Ramos (cell line): ENCODE data around the gene RBM23.
"Not testable (repeated sequence)": the region's sequence is repeated elsewhere in the genome, so short reads cannot be mapped to it uniquely, and the experiment has no call there.

Experiments
- in situ Hi-C: fragments of 300-500 bp; cut with MboI; formaldehyde crosslinking; loops from one replicate; pipeline ENCODE4 v1.14.3; 2022; ENCODE audit warnings: low sequenced_read_pairs; ENCODE audit not compliant: unreplicated experiment

RBM23 gene

DNA sequence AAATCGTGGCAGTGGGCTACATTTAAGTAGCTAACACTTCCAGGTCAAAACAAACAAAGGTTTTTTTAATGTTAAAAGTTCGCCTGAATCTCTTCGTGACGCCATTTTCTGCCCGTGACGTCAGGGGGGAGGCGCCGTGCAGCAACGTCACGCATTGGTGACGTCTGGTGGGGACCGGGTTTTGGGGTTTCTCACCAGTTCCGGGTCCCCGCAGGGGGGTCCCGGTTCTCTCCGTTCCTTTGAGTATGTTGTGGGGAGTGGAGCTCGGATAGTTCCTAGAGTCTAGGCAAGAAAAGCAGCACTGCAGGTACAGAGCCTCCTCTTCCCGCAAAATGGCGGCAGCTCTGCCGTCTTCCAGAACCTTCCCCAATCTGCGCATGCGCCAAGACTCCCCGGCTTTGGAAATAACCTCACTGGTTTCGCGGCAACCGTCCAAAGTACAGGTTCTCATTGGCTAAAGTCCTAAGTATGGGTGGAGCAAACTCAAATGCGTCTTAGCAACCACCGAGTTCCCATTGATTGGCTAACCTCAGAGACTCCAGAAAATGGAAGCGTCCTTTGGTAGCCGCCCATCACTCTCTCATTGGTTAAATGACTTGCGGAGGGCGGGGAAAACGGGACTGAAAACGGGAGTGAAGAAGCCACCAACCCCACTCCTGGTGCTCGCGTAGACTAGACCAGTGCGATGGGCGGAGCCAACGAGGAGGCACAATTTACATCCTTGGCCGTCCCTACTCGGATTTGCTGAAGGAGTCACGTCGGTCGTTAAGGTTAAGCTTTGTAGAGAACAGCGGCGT, at the start of gene RBM23:
TSS of gene RBM23 (minus strand) at position 346 of the 797 bp plus-strand sequence.
- in situ Hi-C loops, result no loop called here

DNA sequence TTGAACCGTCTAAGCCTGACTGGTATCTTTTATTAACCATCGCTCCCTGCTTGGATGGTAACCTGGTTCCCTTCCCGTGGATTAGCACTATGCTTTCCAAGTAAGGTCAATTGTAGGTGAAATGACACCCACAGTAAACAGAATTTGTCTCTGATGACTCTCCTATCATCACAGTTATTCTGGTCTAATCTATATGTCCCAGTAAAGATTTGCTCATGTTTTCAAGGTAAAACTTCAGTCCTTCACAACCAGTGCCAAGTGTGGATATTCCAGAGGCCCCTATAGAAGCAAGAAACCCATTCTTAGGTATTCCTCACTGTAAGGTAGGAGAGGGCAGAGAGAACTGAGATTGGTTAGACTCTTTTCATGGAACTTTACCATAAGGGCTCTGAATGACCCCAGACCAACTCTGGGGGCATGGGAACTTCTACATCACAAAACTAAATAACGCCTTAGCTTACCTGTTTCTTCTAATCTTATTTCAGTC, 47.9 kb upstream of the RBM23 start:
- in situ Hi-C loops, result no loop called here

DNA sequence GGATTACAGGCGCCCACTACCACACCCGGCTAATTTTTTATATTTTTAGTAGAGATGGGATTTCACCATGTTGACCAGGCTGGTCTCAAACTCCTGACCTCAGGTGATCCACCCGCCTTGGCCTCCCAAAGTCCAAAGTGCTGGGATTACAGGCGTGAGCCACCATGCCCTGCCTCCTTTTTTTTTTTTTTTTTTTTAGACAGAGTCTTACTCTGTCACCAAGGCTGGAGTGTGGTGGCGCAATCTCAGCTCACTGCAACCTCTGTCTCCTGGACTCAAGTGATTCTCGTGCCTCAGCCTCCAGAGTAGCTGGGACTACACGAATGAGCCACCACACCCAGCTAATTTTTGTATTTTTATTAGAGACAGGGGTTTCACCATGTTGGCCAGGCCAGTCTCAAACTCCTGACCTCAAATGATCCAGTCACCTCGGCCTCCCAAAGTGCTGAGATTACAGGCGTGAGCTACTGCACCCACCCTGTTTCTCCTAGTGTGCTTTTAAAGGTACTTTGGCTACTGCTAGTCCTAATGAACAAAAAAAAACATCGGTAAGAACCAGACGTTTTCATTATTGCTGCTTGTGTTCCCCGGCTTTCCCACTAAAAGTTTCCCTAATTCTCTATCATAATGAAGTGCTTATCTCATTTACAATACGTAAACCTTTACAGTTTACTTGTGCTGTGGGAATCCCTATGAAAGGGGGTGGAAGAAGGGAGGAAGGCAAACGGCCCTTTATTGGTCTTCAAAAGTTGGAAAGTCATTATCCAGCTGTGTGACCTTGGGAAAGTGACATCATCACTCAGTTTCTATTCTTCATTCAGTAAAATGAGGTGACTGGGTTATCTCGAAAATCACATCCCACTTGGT, 47.2 kb upstream of the RBM23 start:
- in situ Hi-C loops, result not testable (repeated sequence)

DNA sequence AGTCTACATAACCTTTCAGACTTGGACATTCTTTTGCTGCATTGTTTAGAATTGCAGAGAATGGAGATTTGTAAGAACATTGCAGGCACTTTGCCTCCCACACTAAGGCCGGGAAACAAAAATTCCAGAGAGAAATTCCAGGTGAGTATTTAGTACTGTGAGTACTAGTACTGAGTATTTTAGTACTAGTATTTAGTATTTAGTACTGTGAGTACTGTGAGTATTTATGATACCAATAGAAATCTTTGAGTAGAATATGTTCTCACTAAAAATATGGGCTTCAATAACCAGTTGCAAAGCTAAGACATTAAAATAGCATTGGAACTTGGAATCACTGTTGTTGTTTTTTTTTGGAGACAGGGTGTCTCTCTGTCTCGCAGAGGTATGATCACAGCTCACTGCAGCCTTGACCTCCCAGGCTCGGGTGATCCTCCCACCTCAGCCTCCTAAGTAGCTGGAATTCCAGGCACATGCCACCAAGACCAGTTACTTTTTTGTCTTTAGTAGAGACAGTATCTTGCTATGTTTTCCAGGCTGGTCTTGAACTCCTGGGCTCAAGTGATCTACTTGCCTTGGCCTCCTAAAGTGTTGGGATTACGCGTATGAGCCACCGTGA, 43.2 kb upstream of the RBM23 start:
- in situ Hi-C loops, result no loop called here

DNA sequence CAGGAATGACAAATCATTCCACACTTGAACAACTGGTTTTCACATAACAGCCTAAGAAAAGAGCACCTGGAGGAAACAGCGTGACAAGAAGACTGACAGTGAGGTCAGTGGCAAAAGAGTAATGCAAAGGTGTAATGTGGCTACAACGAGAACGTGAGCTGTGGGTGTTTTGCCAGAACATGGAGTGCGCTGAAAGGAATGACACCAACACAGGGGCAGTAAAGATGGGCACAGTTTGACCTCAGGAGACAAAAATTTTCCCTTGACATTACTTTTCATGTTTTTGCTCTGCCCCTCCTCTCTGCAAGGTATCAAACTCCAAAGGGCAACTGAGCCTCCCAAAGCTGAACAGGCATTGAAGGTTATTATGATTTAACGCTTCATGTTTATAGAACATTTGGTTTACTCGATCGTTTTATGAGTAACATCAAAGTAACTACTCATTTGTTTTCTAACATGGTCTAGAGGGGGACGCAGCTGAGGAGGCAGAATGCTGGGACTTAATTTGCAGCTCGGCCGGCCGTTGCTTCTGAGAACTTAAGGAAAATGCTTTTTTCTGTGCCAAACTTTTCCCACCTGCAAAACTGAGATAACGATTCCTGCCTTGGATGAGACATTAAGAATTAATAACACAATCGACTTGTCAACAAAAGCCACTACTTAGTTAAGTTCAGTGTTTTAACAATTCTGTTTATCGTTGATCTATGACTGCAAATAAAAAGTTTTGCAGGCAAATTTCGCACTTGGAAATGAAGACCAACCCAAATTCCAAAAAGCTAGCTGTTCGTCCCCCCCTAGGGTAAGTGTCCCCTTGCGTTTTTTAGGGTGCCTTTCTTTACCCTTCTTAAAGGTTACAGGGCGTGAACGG, 37.0 kb upstream of the RBM23 start:
- in situ Hi-C loops, result no loop called here

DNA sequence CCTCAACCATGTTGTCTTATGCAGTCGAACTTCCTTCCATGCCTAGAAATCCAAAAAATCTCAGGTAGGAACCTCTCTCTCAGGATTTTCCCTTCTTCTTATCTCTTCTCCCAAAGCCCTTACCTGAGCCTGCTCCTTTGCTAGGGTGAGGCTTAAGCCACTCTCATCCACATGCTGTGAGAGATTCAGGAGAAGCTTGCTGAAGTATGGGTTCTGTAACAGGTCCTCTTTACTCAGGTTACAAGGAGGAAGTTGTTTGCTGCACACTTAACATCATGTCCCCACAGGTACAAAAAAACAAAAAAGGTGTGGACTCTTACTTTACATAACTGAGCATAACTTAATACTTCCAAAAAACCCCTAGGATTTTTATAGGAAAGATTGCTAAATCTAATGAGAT, 33.5 kb upstream of the RBM23 start:
- in situ Hi-C loops, result no loop called here

DNA sequence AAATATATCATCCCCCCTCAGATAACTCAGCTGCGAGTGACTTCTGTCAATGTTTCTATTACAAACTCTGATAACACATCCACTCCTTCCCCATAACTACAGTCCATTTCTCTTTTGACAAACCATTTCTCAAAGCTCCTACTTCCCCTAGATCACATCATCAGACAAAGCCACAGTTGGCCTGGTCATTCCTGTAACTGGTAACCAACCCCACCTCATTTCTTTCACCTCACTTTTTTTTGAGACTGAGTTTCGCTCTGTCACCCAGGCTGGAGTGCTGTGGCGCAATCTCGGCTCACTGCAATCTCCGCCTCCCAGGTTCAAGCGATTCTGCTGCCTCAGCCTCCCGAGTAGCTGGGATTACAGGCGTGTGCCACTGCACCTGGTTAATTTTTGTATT, 32.8 kb upstream of the RBM23 start:
- in situ Hi-C loops, result not testable (repeated sequence)

DNA sequence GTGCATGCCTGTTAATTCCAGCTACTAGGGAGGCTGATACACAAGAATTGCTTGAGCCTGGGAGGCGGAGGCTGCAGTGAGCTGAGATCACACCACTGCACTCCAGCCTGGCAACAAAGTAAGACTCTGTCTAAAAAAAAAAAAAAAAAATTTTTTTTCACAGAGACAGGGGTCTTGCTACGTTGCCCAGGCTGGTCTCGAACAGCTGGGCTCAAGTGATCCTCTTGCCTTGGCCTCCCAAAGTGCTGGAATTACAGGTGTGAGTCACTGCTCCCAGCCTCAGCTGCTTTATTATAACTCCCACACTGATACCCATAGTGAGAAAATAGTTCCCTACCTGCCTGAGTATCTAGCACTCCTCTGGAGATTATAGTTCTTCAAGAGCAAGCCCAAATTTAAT, 26.7 kb upstream of the RBM23 start:
- in situ Hi-C loops, result no loop called here

DNA sequence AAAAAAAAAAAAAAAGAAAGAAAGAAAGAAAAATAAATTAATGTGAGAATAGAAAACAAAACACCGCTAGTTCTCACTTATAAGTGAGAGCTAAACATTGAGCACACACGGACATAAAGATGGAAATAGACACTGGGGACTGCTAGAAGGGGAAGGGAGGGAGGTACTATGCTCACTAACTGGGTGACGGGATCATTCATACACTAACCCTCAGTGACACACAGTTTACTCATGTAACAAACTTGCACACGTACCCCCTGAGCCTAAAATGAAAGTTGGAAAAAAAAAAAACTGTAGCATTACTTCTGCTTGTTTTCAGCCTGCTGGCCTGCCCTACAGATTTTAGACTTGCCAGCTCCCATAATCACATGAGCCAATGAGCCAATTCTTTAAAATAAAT, 20.7 kb upstream of the RBM23 start:
- in situ Hi-C loops, result no loop called here

DNA sequence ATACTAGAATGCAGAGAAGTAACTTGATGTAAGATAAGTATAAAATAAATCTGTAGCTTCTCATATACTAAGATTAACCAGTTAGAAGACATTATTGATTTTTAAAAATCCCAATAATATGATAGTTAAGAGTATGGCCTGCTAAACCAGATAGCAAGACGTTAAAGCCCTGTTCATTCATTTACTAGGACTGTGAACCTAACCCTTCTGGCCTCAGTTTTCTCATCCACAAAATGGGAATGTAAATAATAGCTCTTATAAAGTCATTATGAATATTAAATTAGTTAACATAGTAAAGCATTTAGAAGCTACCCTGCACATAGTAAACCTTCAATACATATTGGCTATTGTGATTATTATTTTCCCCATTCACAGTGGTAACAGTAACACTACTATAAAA, 16.2 kb upstream of the RBM23 start:
- in situ Hi-C loops, result no loop called here

DNA sequence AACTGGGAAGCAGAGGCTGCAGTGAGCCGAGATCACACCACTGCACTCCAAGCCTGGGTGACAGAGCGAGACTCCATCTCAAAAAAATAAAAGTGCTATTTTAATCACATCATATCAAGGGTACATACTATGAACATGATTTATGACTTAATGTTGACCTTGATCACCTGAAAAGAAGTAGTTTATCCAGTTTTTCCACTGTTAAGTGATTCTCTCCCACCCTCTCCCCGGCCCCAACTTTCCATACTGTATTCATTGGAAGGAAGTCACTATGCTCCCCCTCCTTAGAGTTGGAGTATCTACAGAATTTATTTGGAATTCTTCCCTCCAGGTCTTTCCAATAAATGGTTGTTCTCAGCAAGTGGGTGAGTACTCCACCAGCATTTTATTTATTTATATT, 13.2 kb upstream of the RBM23 start:
- in situ Hi-C loops, result no loop called here

DNA sequence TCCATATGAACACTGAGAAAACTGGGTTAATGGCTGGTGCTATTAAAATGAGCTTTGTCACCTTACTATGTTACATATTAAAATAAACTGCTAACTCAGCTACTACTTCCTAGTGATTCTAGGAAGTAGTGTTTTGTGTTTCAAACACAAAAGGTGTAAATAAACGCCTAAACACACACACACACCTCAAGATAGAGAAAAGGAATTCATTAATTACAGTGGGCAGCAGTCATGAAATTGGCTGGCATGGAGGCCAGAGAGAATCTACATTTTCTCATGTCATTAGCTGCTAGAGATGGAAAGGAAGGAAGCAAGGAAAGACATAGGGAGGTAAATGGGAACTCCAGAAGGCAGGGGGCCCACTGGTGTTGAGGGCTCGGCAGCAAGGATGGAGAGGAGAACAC, 11.0 kb upstream of the RBM23 start:
- in situ Hi-C loops, result no loop called here

DNA sequence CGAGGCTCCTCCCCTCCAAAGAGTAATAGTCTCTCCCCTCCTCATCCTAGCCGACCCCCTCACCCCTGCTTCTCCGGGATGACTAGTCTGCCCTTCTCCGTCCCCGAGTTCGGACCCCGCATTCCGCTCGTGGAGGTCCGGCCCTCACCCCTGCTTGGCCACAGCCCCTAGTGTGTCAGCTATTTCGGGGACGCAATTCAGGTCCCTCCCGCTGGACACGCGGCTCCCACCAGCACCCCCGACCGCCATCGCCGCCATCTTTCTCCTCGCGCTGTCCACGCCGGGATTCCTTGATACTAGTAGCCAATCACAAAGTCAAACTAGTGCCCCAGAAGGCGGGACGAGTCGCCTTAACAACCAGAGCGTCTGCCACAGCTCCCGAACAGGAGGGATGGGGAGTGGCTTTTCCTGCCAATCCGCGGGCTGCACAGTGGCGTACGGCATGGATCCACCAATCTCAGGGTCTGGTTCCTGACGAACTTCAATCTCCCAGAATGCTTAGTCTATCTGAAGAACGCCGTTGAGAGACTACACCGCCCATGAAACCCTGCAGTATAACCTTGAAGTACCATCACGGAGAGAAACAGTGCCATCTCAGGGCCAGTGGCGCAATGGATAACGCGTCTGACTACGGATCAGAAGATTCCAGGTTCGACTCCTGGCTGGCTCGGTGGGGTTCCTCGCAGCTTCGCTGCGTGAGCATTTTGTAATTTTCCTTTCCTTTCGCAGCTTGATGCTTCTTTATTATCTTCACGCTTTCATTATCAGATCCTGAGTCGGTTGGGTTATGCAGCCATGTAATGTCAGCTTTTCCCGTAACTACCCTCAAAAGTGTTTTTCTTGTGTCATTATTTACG, 10.4 kb upstream of the RBM23 start, which contains the start of gene PRMT5:
TSS of gene PRMT5 (minus strand) at position 273 of the 857 bp plus-strand sequence. CDS start at position 258, 15 bp downstream.
- in situ Hi-C loops, result no loop called here

DNA sequence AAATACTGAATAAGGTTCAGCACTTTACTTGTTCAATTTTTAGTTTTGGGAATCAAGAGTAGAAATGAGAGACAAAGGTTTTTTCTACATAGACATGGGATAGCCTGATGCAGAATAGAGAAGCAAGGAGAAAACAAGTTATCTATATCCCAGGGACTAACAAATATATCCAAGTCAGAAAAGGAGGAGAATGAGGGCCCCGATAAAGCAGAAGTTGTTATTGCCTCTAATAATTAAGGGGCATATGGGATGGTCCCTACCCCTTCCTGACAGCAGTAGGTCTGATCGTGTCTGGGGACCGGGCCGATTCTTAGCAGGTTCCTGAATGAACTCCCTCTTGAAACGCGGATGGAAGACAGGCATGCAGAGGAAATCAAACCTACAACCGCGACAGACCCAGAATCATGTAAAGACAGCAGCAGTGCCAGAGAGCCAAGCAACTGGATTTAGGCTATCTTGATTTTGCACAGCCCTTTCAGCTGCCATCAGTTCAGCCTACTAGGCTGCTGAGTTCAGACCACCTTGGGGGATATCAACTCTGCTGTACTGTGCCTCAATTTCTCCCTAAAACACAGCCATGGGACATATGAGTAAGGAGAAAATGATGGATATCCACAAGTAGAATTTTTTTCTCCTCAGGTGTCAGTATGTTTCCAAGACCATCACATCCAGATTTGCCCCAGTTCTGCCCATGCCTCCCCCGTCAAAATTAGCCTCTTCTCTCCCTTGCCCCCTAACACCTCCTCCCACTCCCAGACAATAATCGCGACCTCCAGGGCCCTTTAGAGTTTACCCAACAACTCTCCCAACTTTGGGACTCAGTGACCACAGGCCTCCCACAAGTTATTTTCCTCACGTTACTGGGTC, 9.5 kb upstream of the RBM23 start:
- in situ Hi-C loops, result no loop called here

DNA sequence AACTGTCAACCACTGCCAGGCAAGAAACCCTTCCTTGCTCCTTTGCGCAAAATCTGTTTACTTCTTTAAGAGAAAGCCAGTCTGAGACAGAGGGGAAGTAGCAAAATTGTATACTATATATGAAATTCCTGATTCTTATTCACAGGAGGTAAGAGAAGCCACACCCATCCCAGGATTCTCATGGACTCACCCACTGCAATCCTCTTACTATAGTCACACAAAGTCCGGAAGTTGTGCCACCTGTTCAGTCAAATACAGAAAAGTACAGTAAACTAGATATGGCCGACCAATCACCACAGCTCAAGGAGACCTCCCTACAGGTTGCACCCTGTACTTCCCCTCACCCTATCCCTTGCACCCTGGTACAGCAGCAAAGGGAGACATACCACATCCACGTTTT, 7.4 kb upstream of the RBM23 start:
- in situ Hi-C loops, result no loop called here

DNA sequence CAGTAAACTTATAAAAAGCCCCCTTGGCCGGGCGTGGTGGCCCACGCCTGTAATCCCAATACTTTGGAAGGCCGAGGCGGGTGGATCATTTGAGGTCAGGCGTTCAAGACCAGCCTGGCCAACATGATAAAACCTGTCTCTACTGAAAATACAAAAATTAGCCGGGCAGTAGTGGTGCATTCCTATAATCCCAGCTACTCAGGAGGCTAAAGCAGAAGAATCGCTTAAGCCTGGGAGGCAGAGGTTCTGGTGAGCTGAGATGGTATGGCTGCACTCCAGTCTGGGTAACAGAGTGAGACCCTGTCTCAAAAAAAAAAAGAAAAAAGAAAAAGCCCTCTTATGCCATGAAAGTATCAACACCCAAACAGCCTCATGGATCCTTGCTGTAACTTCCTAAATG, 6.6 kb upstream of the RBM23 start:
- in situ Hi-C loops, result no loop called here

DNA sequence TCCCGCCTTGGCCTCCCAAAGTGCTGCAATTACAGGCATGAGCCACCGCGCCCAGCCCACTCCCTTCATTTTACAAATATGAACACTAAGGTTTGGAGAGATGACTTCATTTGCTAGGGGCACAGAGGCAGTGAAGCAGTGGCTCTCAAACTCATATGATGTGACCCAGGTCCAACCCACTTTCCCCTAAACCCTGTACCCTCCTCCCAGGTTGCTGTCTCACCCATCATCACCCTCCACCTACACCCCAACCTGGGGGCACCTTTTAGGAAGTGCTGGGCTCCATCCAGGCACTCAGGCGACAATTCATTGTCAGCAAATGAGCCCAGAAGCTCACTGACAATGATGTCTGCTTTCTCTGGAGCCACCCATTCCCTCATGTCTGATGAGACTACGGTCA, 4.8 kb upstream of the RBM23 start:
- in situ Hi-C loops, result no loop called here

DNA sequence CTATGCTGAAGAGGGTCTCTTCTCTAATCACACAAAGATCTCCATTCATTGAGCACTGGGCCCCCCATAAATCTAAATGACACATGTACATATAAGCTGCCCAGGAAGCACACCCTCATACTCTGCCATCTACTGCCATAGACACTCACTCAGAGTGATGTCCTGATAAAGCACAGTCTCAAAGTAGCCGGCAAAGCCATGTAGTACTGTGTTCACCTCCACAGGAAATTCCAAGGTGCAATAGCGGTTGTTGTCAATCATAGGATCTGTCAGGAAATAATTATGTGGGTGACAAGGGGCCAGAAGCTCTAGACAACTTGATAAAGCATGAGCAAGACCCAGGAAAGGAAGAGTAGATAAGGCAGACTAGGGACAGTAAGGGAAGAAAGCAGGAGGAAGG, 3.3 kb upstream of the RBM23 start:
- in situ Hi-C loops, result no loop called here
